ENCODE results near the gene TNFSF15.

TNFSF15 gene

DNA sequence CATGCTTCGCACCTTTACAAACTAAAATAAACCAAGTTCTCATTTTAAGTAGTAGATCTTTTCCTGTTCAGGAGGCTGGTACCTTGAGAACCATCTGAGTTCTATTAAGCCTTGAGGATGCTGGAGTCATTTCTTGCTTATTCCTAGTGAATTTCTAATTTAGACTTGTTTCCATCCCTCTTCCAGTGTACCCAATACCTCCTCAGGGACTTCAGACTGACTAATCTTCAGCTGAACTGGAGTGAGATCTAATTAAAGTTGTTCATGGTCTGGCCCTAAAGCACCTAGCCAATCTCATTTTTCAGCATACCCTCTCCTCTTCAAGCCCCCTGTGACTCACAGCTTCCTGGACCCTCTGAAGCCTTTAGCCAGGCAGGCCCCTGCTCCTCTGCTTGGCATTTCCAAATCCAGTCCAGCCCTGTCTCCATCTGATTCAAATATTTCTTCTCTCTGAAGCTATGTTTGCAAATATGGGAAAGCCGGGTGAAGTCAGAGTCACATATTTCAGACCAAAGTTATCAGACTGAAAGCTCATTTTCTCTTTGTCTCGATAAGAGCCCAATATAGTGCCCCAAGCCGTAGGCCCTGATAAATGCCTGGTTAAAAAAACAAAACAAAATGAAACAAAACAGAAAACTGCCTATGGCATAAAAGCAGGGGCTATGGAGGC lies 19.4 kb upstream of the TNFSF15 start:
- in situ Hi-C loops (cut with HindIII; ENCODE audit: low sequenced_read_pairs): no loop called here

DNA sequence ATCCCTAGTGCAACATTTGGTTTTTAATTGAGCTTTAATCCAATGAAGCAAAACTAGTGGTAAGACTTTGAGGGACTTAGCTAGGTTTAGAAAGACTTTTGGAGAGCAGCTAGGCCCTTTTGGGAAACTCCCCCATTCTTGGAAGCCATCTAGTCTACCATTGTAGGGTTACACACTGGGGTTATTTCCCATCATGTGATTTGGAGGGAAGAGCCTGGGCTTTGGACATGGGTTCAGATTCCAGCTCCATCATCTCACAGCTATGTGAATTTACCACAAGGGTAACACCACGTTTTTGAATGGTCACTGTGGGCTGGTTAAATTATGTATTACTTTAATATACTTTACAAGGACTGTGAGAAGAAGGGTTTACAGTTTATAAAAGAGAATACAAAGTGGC lies 18.3 kb upstream of the TNFSF15 start:
- in situ Hi-C loops (cut with HindIII; ENCODE audit: low sequenced_read_pairs): no loop called here

DNA sequence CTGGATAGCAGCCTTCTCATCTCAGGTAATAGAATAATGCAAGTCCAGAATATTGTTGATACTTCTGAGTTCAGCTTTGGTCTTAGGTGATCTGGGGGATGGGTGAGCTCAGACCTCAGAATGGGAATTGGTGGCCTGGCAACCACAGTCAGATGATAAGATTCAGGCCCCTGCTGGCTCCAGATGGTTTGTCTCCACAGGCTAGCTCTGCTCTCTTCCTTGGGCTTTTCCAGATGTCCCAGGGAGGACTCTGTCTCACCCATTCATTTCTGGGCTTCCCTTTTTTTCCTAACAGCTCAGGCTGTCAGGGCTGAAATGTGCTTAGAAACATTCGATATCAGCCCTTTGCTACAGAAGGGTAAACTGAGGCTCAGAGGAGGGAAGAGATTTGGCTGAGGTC lies 17.6 kb upstream of the TNFSF15 start:
- in situ Hi-C loops (cut with HindIII; ENCODE audit: low sequenced_read_pairs): no loop called here

DNA sequence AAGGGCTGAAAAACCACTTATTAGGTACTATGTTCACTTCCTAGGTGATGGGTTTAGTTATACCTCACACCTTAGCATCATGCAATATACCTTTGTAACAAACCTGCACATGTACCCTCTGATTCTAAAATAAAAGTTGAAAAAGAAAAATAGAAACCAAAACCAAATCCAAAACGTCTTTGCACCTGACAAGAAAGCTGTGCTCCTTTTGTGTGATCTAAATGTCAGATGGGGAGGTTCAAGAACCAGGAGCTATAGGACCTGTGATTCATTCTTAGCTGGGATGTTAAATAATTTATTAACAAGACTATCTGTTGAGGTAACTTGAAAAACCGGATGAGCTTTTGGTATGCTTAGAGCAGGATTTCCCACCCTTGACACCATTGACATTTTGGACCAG lies 16.9 kb upstream of the TNFSF15 start:
- in situ Hi-C loops (cut with HindIII; ENCODE audit: low sequenced_read_pairs): no loop called here

DNA sequence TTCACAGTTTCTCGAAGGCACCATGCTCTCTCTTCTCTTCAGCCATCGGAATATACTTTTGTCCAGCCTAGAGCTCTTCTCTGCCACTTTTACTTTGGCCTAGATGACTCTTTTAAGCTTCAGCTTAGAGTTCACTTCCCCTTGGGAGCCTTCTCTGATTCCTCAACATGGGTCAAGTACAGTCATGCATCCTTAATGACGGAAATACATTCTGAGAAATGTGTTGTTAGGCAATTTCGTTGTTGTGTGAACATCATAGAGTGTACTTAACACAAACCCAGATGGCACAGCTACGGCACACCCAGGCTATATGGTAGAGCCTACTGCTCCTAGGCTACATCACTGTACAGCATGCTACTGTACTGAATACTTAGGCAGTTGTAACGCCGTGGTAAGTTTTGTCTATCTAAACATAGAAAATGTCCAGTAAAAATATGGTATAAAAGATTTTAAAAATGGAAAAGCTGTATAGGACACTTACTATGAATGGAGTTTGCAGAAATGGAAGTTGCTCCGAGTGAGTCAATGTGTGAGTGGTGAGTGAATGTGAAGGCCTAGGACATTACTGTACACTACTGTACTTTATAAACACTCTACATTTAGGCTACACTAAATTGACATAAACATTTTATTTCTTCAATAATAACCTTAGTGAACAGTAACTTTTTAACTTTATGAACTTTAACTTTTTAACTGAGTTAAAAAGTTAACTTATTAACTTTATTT lies 15.1 kb upstream of the TNFSF15 start:
- in situ Hi-C loops (cut with HindIII; ENCODE audit: low sequenced_read_pairs): no loop called here

DNA sequence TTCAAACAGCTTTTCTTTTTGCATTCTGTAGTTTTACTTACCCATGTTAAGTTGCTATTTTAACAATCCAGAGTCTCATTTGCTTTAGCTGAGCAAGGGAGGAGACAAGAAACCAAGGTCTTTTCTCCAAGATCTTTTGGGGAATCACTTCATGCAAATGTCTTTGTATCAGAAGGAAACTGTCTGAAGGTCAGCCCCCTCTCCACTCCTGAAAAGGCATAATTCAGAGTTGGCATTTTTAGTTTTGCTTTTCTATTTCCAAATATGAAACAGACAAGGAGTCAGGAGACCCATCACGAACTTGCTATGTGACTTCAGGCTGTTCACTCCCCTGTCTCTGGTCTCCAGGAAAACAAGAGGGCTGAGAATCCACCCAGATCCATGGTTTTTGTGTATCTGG lies 12.3 kb upstream of the TNFSF15 start:
- in situ Hi-C loops (cut with HindIII; ENCODE audit: low sequenced_read_pairs): no loop called here

DNA sequence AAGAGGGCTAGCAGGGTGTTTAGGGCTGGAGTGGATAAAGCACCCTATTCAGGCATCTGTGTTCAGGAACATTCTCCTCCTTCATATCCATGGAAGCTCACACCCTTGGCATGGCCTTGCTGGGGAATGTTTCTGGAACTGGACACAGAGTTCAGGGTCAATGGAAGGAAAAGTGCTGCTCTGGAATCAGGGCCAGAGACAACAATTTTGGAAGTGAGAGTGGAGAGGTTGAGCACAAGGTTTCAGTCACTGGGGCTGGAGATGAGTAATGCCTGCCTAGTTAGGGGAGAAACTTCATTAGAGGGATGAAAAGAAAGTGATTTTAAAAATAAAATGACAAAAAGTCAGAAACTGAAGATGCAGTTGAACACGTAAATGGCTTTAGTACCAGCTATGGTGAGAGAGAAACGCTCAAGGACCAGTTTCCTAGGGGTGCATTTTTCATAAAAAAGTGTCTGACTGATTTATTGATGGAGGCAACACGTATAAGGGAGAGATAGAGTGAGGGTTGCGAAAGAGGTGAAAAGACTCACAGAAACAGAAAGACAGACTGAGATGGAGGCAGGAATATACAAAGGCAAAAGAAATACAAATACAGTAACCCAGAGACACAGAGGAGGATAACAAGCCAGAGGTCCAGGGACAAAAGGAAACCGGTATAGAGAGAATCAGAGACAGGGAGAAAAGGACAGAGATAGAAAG lies 8.0 kb upstream of the TNFSF15 start:
- in situ Hi-C loops (cut with HindIII; ENCODE audit: low sequenced_read_pairs): no loop called here

DNA sequence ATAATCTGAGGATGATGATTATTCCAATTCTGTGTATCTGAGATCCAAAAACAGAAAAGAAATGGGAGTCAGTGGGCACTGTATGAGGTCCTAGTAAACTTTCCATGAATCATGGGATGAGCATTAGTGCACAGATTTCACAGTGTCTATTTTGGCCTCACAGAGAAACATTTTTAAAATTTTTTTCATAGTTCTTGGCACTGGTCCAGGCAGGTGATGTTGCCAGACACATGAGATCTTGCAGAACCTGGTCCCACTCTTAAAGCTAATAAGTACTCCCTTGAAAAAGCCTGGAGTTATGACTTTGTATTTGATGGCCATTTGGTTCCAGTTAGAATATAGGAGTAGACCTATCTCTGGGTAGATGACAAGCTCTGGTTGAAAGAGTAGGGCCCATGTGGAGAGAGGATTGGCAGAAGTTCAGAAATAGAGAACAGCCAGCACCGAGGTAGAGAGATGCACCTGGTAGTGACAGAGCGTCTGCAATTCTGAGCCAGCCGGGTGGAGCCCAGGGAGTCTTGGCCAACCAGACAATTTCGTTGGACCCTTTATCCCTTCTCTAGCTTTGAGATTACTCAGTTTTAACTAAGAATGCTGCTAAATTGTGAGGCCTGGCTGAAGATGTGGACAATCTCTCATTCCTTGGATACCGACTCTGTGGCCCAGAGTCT lies 6.3 kb upstream of the TNFSF15 start:
- in situ Hi-C loops (cut with HindIII; ENCODE audit: low sequenced_read_pairs): no loop called here

DNA sequence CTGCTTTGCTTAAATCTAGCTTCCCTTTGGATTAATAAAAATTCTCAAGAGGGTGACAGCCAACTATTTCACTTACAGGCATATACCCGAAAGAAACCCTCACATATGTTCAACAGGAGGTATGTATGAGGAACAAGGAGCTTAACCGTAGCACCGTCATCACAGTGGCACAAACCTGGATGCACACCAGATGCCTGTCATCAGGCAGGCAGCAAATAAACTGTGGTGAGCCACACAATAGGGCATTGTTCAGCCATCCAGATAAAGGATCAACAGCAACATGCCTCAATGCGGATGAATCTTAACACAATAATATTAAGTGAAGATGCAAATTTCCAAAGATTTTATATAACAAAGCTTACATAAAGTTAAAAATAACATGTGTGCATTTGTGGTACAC lies 5.5 kb upstream of the TNFSF15 start:
- in situ Hi-C loops (cut with HindIII; ENCODE audit: low sequenced_read_pairs): no loop called here

DNA sequence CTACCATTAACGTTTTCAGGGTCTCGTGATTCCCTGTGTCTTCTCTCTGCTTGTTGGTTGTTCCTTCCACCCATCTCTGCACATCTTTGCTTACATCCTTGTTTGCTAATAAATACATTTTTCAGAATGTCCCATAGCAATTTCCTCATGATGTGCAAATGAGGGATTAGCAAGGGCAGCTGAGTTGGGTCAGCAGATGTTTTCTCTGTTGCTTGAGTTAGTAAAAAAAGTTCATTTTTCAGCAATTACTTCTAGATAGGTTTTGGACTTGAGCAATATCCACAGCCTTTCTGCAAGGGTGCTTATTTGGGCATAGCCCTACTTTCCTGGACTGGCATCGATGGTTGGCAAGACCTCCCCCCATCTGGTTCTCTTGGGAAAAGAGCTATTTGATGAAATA lies 4.8 kb upstream of the TNFSF15 start:
- in situ Hi-C loops (cut with HindIII; ENCODE audit: low sequenced_read_pairs): no loop called here

DNA sequence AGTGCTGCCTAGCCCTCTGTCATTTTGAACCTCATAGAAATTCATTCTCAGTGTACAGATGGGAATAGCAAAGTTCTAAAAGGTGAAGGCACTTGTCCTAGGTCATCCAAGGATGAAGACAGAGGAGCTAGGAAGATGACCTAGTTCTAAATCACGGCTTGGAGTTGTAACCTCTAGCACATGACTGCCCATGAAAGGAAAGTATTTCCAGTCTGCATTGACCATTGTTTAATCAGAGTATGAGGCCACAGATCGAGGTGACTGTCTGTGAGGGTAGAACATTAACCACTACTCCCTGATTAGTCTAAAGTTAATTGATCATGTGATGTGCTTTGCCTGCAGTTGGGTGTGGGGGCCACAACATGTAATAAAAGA lies 674 bp upstream of the TNFSF15 start:
- in situ Hi-C loops (cut with HindIII; ENCODE audit: low sequenced_read_pairs): loop anchor here (5.0 kb wide), 1 partner anchor 81 kb away; no protein-coding TSS in a partner anchor

DNA sequence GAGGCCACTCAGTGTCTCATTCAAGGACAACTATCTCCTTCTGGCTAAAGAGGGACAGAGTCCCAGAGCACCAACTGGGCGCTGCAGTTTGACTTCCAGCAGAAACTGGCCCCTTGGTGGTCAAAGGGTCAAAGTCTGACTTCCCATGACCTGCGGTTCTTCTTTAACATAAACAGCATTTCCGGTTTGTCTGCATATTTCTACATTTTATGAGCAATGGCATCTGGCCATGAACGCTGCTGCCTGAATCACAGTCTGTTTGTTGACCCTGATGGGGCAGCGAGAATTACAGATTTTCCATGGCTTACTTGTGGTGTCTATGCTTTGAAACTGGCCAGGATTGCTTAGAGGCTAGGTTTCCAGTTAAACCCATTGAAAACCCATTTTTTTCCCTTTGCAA lies 1.3 kb downstream of the TNFSF15 start:
- in situ Hi-C loops (cut with HindIII; ENCODE audit: low sequenced_read_pairs): no loop called here

DNA sequence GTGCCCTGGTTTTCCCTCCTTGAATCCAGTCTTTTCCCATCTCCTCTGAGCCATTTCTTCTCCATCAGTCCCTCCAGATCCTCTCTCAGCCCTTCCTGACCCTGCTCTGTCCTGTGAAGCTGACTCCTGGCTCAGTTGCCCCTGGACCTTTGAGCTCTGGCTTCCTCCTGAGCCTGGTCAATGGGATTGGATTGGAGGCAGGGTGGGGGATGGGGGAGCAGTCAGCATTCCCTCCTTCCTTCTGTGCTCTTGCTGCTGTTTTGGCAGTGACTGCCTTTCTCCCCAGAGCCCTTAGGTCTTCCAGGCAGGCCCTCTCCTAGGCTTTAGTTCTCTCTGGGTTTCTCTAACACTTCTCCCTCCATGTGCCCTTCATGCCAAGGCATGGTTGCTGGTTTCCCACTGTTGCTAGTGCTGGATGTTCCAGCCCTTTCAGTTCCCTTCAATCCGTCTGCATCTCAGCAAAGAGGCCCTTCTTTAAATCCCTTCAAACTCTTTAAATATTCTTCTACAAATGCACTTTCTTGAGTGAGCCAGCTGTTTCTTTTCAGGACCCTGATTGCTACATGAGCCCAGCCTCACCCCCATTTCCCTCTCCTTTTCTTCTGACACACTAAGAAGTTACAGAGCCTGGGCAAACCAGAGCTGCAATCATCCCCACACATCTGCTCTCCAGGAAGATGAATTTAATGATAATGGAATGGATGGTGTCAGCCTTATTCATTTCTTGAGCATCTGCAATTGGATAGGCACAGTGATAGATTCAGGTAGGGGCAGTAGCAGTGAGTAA lies 2.2 kb downstream of the TNFSF15 start:
- in situ Hi-C loops (cut with HindIII; ENCODE audit: low sequenced_read_pairs): no loop called here

DNA sequence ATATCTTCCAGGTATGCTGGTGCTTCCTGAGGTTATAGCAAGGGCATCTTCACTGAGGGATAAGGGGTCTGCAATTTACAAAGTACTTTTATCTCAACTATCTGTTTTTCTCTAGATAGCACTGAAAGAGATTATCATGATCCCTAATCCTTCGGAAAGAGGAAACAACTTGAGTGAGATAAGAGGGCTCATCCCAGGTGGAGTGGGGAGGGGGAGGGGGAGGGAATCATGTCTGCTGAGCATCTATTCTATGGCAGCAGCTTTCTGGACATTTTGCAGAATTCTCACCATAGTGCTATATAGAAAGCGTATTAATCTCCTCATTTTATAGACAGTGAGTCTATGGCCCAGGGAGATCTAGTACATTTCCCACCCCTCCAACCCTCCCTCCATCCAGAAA lies 5.9 kb downstream of the TNFSF15 start:
- in situ Hi-C loops (cut with HindIII; ENCODE audit: low sequenced_read_pairs): no loop called here

DNA sequence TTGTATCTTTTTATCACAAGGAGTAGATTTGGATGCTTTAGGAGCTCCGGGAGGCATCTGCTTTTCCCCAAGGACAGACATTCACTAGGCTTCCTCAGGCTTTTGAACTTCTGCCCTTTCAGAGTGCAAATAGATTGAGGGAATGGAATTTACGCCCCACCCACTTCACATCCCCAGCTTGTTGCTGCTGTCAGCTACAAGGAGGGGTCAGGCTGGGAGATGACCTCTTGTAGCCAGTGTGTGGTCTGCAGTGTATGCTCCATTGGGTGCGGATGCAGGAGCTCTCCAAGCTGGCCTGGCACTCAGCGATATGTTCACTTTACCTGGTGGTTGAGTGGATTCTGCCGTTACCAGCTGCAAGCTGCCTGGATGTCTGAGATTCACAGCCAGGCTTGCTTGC lies 6.4 kb downstream of the TNFSF15 start:
- in situ Hi-C loops (cut with HindIII; ENCODE audit: low sequenced_read_pairs): no loop called here

DNA sequence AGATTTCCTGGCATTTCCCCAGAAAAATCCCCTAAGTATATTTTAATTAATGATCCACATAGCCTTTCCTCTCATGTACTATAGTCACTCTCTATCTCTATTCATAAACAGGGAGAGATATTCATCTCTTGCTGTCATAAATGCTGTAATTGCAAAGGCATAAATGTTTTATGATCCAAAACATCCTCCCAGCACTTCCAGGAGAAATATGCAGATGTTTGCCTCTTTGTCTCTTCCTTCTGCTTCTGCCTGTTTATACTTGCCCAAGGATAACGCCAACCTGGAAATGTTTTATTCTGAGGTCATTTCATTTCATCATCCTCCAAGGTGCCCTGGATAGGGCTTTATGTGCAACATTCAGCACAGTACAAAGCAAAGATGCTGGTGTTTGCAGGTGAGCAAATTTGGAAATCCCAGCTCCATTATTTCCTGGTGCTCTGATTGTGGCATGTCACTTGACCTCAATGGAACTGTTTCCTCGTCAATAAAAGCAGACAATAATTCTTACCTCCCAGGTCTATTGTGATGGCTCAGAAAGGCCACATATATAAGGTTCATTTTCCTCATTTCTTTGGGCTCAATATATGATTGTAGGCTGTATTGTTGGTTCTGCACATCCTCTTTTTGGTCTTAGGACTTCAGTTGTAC lies 6.9 kb downstream of the TNFSF15 start:
- in situ Hi-C loops (cut with HindIII; ENCODE audit: low sequenced_read_pairs): no loop called here

DNA sequence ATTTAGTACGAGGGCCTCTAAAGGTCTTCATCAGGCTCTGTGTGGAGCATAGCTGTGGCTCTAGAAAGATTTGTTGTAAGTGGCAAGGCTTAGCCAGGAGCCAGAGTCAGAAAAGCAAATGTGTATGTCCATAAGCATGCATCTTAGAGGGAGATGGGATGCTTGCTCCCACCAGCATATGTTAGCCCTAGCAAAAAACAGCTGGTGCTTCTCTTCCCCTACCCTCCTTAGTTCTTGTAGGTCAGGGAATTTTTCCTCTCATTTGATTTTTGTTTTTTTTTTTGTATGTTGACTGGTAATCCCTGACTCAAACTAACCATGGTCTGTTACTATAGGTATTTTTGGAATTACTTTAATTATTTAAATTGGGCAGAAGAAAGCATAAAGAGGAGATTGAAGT lies 7.7 kb downstream of the TNFSF15 start:
- in situ Hi-C loops (cut with HindIII; ENCODE audit: low sequenced_read_pairs): no loop called here

DNA sequence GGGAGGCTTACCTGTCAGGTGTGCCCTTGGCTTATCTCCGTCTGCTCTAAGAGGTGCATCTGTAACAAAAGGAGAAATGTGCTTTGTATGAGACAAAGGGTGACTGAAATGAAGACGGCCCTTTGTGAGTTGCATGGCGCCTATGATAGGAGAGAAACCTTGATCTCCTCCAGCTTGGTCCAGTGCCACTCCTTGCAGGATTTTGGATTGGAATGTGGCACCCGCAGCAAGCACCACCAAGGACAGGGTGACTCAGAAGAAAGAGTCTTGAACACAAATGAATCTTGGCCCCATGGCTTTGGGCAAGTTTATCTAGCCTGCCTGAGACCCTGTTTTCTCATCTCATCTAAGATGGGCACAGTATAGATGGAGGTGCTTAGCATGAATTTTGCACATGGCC lies 13.4 kb downstream of the TNFSF15 start:
- in situ Hi-C loops (cut with HindIII; ENCODE audit: low sequenced_read_pairs): no loop called here

DNA sequence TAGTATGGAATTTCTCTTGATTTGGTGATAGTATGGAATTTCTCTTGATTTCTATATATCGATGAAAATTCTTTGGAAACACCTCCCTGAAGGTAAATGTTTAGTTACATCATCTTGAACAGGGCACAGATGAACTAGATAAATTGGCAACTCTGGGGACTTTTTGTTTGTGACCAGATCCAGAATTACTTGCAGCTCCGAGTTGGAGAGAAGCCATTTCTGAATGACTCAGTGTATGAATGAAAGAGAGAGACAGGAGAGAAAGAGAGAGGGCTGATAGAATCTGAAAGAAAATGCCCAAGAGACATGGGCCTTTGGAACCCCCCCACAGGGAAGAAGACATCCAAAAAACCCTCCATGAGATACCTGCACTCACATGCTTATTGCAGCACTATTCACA lies 14.1 kb downstream of the TNFSF15 start:
- in situ Hi-C loops (cut with HindIII; ENCODE audit: low sequenced_read_pairs): no loop called here

DNA sequence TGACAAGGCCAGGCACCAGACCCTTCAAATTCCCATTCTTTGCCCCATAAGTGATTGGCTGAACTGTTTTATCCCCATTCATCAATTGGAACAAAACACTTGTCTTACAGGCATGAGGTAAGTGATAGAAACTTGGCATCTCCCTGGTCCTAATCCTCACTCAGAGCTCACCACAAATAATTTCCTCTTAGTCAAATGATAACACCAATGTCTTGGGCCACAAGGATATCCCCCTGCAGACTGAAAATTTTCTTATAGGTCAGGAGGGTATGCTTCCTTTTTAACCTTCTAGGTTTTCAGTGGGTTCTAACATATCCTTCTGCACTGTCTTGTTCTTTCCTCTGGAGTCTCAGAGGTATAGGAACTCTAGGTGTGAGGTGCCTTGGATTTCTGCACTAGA lies 14.5 kb downstream of the TNFSF15 start:
- in situ Hi-C loops (cut with HindIII; ENCODE audit: low sequenced_read_pairs): no loop called here

All from endothelial cell of hepatic sinusoid (primary cell).